Stimulated activated CD4-positive, alpha-beta T cell treated with anti-CD3 and anti-CD28 coated beads, TNF-alpha, amount 100 ng/mL, for 24 hours (primary cell): ENCODE data around the gene FBXO22.
"Not testable (repeated sequence)": the region's sequence is repeated elsewhere in the genome, so short reads cannot be mapped to it uniquely, and the experiment has no call there.

Experiments used
- DNase-seq, 3 experiments: peaks; one replicate each; pipeline ENCODE4 v3.0.0-alpha.2; 2020; ENCODE audit warnings: low read depth in 3 of 3

FBXO22 gene

GRCh38 chr15:75903331-75904239, at the start of gene FBXO22:
FBXO22 (plus strand) TSS chr15:75903878; CDS start chr15:75903964, 86 bp downstream.
- peak; percentile 82 to 92 (median 87) for DNase-seq

GRCh38 chr15:75857886-75858285, 45.8 kb upstream of the FBXO22 start:
- no peak for DNase-seq

GRCh38 chr15:75861750-75862402, 41.8 kb upstream of the FBXO22 start:
- no peak for DNase-seq

DNA sequence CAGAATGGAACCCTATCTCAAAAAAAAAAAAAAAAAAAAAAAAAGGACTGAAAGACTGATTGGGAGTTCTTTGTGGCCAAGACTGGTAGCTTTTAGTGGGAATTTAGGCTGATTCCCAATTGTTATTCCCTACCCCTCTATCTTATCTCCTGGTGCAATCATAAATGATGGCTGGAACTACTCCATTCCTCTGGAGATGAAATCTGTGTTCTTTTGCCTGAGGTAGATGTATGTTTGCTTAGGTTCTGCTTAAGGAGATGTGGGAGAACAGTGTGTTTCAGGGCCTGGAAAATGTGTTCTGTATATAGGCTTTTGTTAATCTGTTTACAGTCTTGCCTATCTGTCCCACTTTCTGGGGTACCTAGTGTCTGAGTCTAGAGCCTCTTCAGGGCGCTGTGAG, 40.9 kb upstream of the FBXO22 start:
- no peak for DNase-seq

DNA sequence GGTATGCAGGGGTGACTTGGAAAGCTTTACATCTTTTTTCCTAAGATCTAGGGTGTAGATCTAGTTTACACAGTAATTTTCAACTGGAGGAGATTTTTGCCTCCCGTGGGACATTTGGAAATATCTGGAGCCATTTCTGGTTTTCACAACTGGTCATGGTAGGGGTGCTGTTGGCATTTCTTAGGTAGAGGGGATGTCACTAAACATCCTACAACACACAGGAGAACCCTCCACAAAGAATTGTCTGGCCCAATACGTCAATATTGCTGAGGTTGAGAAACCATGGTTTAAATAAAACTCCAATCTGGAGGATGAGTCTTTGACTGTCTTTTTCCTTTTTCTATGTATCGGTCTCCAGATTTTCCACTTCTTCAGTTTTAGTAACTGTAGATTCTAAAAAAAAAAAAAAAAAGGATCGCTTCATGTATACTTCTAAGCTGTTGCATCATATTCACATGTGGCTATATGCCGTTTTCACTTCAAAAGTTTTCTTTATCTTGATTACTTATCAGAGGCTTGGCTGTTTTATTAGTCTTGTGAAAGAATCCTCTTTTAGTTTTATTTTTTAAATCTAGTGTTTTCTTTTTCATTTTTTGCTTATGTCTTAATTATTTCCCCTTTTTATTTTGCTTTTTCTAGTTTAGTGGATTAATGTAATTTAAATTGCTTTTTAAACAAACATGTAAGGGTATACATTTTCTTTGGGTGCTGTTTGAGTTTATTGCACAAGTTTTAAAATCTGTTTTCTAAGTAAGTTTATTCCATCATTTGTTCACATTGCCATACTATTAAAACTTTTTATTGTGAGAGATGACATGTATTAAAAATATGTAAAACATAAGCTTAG, 39.2 kb upstream of the FBXO22 start:
- no peak for DNase-seq

DNA sequence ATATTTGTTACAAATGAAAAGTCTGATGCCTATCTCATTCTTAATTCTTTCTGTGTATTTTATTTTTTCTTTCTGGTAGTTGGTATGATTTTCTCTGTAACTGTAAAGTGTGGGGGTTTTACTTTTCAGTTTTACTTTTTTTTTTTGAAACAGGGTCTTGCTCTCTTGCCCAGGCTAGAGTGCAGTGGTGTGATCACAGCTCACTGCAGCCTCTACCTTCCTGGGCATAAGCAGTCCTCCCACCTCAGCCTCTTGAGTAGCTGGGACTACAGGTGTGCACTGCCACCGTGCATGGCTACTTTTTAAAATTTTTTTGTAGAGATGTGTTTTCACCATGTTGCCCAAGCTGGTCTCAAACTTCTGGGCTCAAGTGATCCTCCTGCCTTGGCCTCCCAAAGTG, 37.6 kb upstream of the FBXO22 start:
- DNase-seq = not testable (repeated sequence)

- DNase-seq = no peak
These were observed 36.8 kb upstream of the FBXO22 start for GRCh38 chr15:75866916-75867315.

DNA sequence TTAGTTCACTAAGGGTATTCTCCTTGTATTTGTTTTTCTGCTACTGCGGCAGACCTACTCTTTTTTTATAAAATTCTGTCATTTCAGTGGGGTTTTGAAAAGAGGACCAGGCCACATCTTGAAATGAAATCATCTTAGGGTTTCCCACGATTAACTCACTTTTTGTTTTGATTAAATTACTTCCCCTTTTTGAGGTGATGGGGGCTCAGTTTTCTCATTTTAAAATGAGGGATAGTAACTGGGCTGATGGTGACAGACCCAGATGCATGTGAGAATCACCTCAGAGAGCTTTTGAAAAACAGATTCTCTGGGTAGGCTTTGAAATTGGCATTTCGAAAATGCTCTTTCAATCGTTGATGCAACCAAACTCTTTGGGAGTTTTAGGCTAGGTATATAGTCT, 36.2 kb upstream of the FBXO22 start:
- no peak for DNase-seq

DNA sequence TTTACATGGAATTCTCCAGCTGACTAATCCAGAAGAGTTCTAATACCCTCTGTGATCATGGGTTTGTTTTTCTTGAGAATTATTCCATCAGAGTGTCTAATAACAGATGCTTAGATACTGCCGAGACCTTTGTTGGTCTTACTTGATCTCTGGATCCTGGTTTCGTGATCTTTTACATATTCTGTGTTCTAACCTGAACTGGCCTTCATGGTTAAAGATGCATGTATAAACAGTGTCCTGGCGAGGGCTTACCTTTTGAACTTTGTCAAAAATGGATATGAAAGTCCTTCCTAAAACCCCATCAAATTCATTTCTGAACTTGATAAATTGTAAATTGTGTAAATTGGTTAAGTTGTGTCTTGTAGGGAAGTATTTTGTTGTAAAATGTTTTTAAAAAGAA, 35.7 kb upstream of the FBXO22 start:
- DNase-seq = no peak

DNA sequence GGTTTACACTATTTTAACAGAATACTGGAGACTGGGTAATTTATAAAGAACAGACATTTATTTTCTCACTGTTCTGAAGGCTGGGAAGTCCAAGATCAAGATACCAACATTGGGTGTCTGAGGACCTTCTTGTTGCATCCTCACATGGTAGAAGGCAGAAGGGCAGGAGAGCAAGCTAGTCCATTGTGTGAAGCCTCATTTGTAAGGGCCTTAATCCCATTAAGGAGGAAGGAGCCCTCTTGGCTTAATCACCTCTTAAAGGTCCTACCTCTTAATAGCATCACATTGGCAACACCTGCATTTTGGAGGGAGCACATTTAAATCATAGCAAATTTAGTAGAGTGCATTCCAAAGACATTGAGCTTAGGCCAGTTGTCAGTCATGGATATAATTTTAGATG, 34.2 kb upstream of the FBXO22 start:
- DNase-seq = no peak

DNA sequence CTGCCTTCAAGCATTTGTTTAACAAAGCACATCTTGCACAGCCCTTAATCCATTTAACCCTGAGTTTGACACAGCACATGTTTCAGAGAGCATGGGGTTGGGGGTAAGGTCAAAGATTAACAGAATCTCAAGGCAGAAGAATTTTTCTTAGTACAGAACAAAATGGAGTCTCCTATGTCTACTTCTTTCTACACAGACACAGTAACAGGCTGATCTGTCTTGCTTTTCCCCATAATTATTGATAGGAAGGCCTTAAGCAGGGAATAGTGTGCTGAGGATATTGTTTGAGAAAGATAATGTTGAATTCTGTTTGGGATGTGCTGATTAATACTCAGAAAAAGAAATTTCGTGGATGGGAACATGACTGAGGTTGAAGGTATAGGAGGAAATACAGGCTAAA, 32.1 kb upstream of the FBXO22 start:
- DNase-seq = not testable (repeated sequence)

DNA sequence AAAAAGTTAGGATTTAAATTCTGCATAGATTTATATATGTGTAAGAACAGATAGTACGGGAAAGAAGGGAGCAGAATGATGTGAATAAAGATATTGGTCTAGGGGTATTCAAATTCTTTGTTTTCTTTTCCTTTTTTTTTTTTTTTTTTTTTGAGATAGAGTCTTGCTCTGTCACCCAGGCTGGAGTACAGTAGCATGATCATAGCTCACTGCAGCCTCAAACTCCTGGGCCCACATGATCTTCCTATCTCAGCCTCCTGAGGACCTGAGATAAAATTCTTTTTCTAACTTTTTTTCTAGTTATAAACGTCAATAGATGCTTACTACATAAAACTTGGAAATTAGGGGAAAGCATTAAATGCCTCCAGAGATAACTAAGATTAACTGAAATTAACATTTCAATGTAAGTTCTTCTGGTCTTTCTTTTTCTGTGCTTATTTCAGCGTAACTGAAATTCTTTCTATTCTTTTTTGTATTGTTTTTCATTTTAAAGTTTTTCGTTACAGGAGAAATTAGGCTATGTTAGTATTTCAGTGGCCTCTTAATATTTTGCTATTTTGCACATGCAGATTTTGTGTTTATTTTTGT, 31.2 kb upstream of the FBXO22 start:
- no peak for DNase-seq

- no peak for DNase-seq
These were observed 19.6 kb upstream of the FBXO22 start for GRCh38 chr15:75884041-75884440.

DNA sequence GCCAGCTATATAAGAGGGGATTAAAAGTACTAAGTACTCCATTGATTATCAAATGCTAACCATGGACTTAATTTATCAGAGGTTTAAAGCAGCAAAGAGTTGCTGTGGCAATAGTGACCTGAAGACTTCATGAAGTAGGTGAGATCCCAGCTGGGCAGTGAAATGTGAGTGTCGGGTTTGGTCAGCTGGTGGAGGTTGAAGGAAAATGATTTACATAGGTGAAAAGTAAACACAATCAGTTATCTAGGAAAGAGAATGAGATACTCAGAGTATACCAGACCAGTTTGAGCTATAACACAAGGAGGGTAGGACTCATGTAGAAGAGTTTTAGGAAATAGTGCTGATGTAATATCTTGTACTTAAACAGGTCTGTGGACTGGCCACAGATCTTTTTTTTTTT, 16.5 kb upstream of the FBXO22 start:
- no peak for DNase-seq

DNA sequence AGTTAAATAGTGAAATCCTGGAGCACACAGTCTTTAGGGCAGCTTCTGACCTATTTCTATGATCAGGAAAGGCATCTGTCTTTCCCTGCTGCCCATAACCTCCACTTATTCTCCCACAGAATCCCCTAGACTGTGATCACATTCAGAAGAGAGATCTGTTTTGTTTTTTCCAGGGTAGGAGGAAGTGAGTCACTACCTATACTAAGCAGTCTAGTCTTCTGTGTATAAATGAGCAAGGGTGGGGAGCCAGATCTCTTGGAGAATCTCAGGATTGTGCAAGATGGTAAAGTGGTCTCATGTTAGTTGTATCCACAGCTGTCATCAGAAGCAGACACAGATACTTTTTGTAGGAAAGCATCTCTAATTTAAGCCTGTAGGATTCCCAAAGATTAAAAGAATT, 11.8 kb upstream of the FBXO22 start:
- no peak for DNase-seq

- DNase-seq = no peak
These were observed 7.9 kb upstream of the FBXO22 start for GRCh38 chr15:75895731-75896130.

GRCh38 chr15:75900577-75900976, 3.1 kb upstream of the FBXO22 start:
- DNase-seq = no peak

DNA sequence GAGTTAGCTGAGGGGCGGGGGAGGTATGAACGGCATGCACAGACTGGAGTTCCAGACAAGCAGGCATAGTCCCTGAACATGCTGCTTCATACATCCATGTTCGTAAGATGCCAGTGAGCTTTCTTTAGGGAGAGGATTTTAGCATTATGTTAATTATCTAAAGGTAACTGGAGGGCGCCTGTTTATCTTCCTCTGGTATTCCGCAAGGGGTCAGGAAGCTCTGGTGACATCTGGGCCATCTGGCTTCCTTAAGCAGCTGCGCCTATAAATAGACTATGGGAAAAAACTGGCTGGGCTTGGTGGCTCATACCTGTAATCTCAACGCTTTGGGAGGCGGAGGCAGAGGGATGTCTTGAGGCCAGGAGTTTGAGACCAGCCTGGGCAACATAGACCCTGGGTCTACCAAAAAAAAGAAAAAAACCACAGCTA, 1.5 kb upstream of the FBXO22 start:
- no peak for DNase-seq

- DNase-seq = no peak
These were observed 1.6 kb downstream of the FBXO22 start for GRCh38 chr15:75905231-75905630.

DNA sequence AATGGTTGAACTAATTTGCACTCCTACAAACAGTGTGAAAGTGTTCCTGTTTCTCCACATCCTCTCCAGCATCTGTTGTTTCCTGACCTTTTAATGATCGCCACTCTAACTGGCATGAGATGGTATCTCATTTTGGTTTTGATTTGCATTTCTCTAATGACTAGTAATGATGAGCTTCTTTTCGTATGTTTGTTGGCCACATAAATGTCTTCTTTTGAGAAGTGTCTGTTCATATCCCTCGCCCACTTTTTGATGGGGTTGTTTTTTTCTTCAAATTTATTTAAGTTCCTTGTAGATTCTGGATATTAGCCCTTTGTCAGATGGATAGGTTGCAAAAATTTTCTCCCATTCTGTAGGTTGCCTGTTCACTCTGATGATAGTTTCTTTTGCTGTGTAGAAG, 6.7 kb downstream of the FBXO22 start:
- DNase-seq = not testable (repeated sequence)

- DNase-seq = no peak
These were observed 13.3 kb downstream of the FBXO22 start for GRCh38 chr15:75916978-75917377.

GRCh38 chr15:75918135-75918534, 14.5 kb downstream of the FBXO22 start:
- DNase-seq = no peak
